Measurements from ENCODE around the gene CEP131.

- TF ChIP-seq POLR2A (IDR thresholded peaks at IDR 0.05) (no peak), CTCF (IDR thresholded peaks at IDR 0.05) (no peak)
Measured at GRCh38 chr17:81144423-81144781, 78.4 kb downstream of the CEP131 start.
